ENCODE data around the gene CADPS.

The CADPS gene

GRCh38 chr3:62405135-62405534, 470.1 kb downstream of the CADPS start:
- DNase-seq, result no peak

DNA sequence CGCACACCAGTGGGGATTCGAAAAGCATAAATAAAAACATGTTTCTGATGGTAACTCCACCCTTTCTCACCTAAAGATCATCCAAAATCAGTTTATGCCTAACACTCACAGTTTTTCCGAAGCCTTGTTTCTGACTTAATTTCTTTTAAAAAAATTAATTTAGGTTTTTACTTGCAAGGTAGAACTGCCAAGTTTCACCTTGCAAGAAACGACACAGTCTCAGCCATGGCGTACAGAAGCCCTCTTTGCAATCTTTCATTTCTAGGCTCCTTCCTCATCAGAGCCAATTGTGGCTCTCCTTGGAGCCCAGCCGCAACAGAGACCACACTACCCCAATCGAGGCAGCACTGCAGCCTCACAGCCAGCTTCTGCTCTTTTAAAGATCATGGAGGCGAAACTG, 470.9 kb downstream of the CADPS start:
- DNase-seq, result no peak

DNA sequence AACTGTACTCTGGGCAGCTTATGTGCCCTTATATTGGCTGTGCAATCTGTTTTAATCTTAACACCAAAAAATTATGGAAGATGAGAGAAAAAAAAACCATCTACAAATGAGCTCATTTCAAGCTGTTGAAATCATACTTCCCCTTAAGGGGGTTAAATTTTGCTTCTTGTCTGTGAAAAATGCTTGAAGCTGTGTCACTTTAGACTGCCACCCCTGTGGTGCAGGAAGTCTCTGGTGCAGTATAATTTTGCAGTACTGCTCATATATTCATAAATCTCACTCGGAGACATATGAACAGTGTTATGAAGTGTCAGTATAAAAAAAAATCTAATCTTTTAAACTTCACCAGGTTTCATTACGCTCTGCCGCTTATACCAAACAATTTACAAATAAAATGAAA, 471.5 kb downstream of the CADPS start:
- no peak for DNase-seq

GRCh38 chr3:62392626-62393292, 482.5 kb downstream of the CADPS start:
- DNase-seq, result no peak

- no peak for DNase-seq
These were observed 488.0 kb downstream of the CADPS start for GRCh38 chr3:62387251-62387650.

DNA sequence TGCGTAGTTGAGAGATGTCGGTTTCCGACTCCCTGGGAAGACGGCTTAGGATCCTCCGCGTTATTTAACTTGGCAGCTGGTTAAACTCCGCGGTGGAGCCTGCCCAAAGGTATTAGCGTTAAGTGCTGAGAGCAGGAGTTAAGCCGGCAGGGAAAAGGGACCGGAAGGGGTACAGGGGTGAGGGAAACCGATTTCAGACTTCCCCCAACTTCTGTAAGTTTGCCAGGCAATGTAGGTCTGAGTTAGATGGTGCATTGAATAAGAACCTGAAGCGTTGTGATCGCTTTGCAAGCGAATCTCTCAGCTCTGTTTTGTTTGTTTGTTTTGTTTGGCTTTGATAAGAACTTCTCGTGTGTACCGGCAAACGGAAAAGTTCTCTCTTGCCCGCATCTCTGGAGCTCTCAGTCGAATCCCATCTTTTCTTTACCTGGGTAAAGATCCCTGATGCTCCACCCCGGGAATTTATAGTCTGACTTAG, 495.9 kb downstream of the CADPS start:
- DNase-seq, result no peak

- DNase-seq, result no peak
These were observed 496.3 kb downstream of the CADPS start for GRCh38 chr3:62378921-62379320.

GRCh38 chr3:62378311-62378789, 496.9 kb downstream of the CADPS start:
- DNase-seq, result no peak

GRCh38 chr3:62376906-62377877, 498.0 kb downstream of the CADPS start:
- DNase-seq, result no peak

GRCh38 chr3:62376454-62376720, 498.8 kb downstream of the CADPS start:
- DNase-seq, result no peak

DNA sequence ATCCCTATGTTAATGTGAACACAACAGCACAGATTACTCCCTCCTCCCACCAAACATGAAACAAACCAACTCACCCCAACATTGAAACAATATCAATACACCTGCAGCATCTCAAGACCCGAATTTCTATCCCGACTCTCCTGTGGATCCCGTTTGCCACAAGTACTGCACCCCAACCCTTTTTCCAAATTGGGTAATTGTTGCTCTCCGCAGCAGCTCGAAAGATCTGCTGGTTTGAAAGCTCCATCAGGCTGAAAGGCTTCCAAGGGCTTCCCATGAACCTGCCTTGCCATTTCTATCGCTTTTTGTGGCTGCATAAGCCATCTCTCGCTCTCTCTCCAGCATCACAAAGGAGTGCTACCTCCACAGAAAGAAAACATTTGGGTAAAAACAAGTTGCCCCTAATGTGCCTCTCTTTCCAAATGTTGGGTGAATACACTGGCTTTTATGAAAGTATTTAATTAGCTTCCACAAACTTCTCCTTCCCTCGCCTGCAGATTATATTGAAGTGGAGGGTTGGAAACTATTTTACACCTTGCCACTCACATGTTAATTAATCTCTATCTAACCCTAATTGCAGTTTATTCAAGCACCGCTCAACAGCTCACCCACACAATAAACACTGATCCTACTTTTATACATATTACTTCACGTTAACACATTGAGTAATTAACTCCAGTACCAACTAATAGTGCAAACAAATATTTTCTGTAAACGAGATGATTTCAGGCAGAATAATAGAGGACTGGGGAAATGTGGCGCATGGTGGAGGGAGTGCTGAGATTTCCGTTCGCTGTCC, 499.4 kb downstream of the CADPS start:
- DNase-seq, result no peak

DNA sequence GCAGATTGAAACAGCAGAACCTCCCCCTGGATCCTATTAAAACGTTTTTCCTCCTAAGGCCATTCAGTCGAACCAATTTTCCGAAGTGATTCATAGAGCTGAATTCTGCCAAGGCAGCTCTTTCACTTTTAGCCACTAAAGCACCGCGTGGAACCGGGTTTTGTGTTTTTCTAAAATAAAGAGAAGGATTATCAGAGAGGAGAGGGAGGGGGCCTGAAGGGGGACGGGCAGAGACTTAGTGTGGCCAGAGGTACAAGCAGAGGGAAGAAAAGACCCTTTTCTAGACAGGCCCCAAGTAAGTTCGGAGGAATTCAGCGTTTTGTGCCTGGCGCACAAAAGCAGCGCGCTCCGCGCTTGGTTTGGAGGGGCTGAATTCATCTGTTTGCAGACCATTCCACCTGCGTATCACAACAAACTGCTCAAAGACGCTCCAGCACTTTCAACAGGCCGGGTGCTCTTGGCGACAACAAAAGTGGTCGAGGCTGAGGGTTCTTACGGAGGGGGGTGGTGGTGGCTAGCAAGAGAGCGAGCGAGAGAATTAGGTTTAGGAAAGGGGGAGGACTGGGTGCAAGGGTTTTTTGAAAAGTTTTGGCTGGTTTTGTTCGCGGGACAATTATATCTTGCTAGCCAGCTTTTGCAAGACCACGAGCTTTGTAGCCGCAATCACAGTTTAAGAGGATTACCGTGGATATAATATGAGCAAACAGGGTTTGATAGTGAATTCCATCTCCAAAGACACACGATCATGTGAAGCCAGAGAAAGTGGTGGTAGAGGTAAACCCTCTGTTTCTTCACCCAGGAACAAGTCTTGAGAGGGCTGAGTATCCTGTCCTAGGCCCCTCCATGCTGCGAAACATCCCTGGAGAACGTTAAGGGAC, 500.6 kb downstream of the CADPS start:
- no peak for DNase-seq

DNA sequence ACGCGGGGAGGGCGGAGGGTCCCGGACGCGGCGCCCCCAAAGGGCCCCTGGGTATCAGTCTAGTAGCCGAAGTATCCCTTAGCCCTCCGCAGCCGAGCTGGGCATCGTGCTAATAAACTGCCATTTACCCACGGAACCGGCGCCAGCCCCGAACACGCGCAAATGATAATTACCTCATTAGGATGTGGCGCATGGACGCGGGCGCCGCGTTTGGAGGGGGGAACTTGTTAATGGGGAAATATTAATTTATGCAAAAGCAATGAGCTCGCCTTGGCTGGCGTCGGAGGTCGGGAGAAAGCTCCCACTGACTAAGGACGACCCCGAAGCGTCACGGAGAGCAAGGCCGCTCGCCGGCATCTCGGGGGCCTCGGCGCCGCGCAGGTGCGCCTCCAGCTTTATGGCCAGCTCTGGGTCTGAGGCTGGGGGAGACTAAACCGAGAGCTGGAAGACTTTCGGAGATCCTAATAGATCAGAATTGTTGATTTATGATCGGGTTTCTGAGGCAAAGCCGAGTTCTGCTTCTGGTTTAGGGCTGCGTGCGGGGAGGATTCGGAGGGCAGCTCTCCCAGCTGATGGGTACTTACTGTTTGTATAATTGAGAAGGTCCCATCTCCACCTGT, 501.4 kb downstream of the CADPS start:
- DNase-seq, result no peak

DNA sequence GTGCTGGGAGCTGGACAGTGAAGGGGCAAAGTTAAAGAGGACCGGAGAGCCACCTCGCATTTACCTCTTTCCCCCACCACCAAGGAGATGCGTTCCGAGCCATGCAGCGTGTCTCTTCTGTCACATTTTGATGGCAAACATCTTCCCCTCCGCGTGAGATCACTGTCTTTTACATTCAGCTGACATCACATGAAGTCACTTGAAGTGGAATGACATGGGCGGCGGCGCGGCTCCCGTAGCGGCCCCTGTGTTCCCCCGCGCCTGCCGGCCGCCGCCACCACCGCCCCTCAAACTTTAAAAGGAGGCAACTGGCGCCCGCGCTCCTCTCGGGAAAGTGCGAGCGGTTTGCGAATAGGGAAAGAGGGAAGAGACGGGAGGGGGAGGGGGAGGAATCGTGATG, 502.0 kb downstream of the CADPS start, which contains the start of gene FEZF2:
FEZF2 (minus strand) TSS at position 336 of the 400 bp plus-strand sequence. CDS start 682 bp downstream, outside the sequence.
- DNase-seq, result no peak

GRCh38 chr3:62372621-62373041, 502.6 kb downstream of the CADPS start:
- DNase-seq, result no peak

DNA sequence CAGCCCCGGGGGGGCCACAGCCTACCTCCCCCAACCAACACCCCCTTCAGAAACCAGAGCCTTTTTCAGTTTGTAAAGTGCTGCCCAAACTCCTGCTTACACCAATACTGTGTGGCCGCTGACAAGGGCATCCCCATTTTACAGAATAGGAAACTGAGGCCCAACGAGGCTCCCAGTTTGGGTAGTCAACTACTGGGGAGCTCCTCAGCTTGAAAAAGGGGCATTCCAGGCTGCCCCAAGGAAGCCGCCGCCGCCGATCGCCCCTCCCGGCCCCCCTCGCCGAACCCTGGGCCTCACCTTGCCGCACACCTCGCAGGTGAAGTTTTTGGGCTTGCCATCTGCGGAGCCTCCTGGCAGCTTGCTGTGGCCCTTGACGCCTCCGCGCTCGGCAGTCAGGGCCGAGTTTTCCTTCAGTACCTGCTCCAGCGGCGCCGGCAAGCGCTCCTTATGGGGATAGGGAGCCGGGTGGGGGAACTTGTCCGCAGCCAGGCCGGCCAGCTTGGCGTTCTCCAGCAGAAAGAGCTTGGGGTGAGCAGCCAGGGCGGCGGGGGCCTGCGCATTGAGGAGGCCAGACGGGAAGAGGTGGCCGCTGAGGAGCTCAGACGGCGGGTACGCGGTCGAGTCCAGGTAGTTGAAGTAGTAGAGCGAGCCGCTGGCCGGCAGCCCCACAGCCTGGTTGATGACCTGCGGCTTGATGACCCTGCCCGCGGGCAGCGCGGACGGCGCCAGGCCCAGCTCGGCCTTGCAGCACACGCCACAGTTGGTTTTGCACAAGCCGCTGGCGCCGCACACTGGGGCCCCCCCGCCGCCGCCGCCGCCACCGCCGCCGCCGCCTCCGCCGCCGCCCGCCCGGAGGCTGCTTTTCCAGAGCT, 503.3 kb downstream of the CADPS start:
- no peak for DNase-seq

GRCh38 chr3:62370858-62371719, 504.1 kb downstream of the CADPS start:
- DNase-seq, result no peak

- no peak for DNase-seq
These were observed 504.9 kb downstream of the CADPS start for GRCh38 chr3:62370112-62370857.

DNA sequence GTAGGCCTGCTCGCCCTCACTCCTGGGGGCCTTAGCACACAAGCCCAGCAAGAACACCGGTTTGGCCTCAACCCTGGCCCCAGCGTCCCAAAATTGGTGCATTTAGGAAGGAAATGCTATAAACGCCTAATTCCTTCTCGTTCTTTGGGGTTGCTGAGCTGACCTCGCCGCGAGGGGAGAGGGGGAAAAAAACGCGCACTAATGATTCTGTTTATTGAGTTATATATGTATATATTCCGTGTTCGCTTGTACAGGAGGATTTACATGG, 505.8 kb downstream of the CADPS start:
- DNase-seq, result no peak

All from DMS153 (cell line).